ENCODE results near the gene TP73. TPM values are rescaled to one million over a fixed set of nuclear protein-coding genes. Genes with fewer than 3 reads are reported as not detected.

Gene TP73
- polyA plus RNA-seq, 1 donor from 2014 or later: 0.88 TPM

DNA sequence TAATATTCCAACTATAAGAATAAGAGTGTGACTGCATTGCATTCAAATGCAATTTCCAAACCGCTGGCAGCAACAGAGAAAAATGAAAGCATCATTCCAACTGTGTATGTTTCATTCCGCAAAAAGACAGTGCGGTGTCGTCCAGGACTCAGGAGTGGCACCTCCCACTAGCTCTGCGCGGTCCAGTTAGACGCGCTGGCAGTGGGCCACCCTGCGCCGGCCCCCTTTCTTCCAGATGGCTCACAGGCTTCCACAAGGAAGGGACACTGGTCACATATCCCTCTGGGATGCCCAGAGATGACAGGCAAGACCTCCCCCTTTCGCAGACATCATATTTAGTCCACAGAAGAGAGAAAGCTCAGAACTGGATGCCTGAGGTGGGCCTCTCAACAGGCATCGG lies 14.3 kb upstream of the TP73 start:
- Mint-ChIP-seq H3K27me3 (no peaks in the 10 kb centered on the region), H3K36me3 (peaks cover 11% of the 10 kb centered on the region), H3K4me3 (no peak overlapping the region), H3K9me3 (no peaks in the 10 kb centered on the region), H3K4me1 (peaks cover 0 to 3% (median 0%) of the 10 kb centered on the region in 3 donors), H3K27ac (peak overlapping the region in 1 of 3 donors; percentile 59)

GRCh38 chr1:3638676-3639075 lies 13.6 kb upstream of the TP73 start:
- Mint-ChIP-seq H3K4me1 (peaks cover 0 to 3% (median 0%) of the 10 kb centered on the region in 3 donors), H3K27me3 (no peaks in the 10 kb centered on the region), H3K4me3 (no peak overlapping the region), H3K9me3 (no peaks in the 10 kb centered on the region), H3K36me3 (peaks cover 11% of the 10 kb centered on the region), H3K27ac (no peak overlapping the region)

GRCh38 chr1:3639397-3639911 lies 12.9 kb upstream of the TP73 start:
- Mint-ChIP-seq H3K4me3 (no peak overlapping the region), H3K9me3 (no peaks in the 10 kb centered on the region), H3K4me1 (peaks cover 0 to 3% (median 0%) of the 10 kb centered on the region in 3 donors), H3K36me3 (peaks cover 11% of the 10 kb centered on the region), H3K27me3 (no peaks in the 10 kb centered on the region), H3K27ac (no peak overlapping the region)

DNA sequence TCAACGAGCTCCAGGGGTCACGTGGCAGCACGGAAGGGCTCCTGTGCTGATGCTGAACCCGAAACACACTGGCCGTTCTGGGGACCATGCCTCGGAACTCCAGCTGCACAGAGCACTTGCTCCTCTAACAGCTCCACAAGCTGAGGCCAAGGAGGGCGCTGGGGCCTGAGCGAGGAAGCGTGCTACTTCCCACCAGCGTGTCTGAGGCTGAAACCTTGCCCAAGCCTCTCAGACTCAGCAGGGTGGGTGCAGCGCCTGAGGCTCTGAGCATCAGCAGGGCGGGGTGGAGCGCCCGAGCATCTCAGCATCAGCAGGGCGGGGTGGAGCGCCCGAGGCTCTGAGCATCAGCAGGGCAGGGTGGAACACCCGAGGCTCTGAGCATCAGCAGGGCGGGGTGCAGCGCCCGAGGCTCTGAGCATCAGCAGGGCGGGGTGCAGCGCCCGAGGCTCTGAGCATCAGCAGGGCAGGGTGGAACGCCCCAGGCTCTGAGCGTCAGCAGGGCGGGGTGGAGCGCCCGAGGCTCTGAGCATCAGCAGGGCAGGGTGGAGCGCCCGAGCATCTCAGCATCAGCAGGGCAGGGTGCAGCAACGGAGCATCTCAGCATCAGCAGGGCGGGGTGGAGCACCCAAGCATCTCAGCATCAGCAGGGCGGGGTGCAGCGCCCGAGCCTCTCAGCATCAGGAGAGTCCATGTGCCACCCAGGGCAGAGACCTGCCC lies 12.0 kb upstream of the TP73 start:
- Mint-ChIP-seq H3K4me1 (peaks cover 0 to 4% (median 0%) of the 10 kb centered on the region in 3 donors), H3K27ac (no peak overlapping the region), H3K36me3 (peaks cover 9% of the 10 kb centered on the region), H3K27me3 (no peaks in the 10 kb centered on the region), H3K9me3 (no peaks in the 10 kb centered on the region), H3K4me3 (no peak overlapping the region)

DNA sequence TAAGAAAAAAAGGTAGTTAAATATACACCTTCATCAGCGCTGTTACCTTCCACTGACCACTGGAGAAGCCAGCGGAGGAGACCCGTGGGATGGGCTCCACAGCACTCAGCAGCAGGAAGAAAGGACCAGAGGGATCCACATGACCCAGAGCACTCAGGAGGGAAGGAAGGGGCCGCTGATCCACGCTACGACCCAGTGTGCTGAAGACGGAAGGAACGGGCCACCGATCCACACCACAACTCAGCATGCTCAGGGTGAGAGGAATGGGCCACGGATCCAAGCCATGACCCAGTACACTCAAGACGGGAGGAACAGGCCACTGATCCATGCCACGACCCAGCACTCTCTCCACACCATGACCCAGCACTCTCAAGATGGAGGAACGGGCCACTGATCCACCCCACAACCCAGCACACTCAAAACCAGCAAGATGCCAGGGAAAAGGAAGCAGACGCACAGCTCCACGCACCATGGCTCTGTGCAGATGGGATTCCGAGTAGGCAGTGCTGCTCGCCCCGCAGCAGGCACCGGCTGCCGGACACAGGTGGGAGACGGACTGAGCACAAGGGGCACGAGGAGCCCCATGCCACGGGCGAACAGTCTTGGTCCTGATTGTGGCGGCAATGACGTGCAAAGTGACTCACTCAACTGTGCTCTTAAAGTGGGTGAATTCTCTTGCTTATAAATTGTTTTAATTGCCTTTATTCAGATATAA lies 11.1 kb upstream of the TP73 start:
- Mint-ChIP-seq H3K27me3 (no peaks in the 10 kb centered on the region), H3K36me3 (peaks cover 11% of the 10 kb centered on the region), H3K4me1 (peaks cover 0 to 5% (median 0%) of the 10 kb centered on the region in 3 donors), H3K9me3 (no peaks in the 10 kb centered on the region), H3K4me3 (no peak overlapping the region), H3K27ac (no peak overlapping the region)

- H3K36me3 Mint-ChIP-seq: peaks cover 8% of the 10 kb centered on the region
- H3K4me1 Mint-ChIP-seq: peaks cover 0 to 5% (median 0%) of the 10 kb centered on the region in 3 donors
- H3K27ac Mint-ChIP-seq: no peak overlapping the region
- H3K4me3 Mint-ChIP-seq: peak overlapping the region in 1 of 4 donors; percentile 13
- no peaks in the 10 kb centered on the region for H3K27me3 Mint-ChIP-seq
- H3K9me3 Mint-ChIP-seq: no peaks in the 10 kb centered on the region
Observed at GRCh38 chr1:3641816-3642215, 10.5 kb upstream of the TP73 start.

GRCh38 chr1:3642919-3643675 lies 9.2 kb upstream of the TP73 start:
- H3K36me3 Mint-ChIP-seq: peaks cover 7% of the 10 kb centered on the region
- H3K4me3 Mint-ChIP-seq: no peak overlapping the region
- H3K4me1 Mint-ChIP-seq: peaks cover 3 to 5% (median 5%) of the 10 kb centered on the region in 3 donors
- H3K27me3 Mint-ChIP-seq: no peaks in the 10 kb centered on the region
- H3K27ac Mint-ChIP-seq: no peak overlapping the region
- H3K9me3 Mint-ChIP-seq: no peaks in the 10 kb centered on the region

DNA sequence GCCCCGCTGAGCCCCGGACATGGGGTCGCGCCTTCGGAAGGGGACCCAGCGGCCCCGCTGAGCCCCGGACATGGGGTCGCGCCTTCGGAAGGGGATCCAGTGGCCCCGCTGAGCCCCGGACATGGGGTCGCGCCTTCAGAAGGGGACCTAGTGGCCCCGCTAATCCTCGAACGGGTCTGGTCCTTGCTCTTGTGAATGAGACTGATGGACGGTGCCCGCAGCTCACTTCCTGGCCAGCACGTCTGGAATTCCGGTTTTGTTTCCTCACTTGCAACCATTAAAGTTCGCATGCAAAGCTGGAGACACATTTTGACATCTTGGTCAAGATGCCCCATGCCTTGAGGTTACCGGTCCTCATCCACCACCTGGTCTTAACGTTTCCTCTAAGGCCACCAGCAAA lies 8.0 kb upstream of the TP73 start:
- Mint-ChIP-seq H3K36me3 (peaks cover 6% of the 10 kb centered on the region), H3K4me1 (peaks cover 12 to 17% (median 15%) of the 10 kb centered on the region in 3 donors), H3K9me3 (no peaks in the 10 kb centered on the region), H3K27ac (no peak overlapping the region), H3K4me3 (no peak overlapping the region), H3K27me3 (no peaks in the 10 kb centered on the region)

- Mint-ChIP-seq H3K27me3 (peaks cover 2% of the 10 kb centered on the region), H3K4me1 (peaks cover 13 to 22% (median 17%) of the 10 kb centered on the region in 3 donors), H3K4me3 (no peak overlapping the region), H3K36me3 (peaks cover 6% of the 10 kb centered on the region), H3K9me3 (no peaks in the 10 kb centered on the region), H3K27ac (no peak overlapping the region)
Observed at GRCh38 chr1:3645247-3645646, 7.1 kb upstream of the TP73 start.

DNA sequence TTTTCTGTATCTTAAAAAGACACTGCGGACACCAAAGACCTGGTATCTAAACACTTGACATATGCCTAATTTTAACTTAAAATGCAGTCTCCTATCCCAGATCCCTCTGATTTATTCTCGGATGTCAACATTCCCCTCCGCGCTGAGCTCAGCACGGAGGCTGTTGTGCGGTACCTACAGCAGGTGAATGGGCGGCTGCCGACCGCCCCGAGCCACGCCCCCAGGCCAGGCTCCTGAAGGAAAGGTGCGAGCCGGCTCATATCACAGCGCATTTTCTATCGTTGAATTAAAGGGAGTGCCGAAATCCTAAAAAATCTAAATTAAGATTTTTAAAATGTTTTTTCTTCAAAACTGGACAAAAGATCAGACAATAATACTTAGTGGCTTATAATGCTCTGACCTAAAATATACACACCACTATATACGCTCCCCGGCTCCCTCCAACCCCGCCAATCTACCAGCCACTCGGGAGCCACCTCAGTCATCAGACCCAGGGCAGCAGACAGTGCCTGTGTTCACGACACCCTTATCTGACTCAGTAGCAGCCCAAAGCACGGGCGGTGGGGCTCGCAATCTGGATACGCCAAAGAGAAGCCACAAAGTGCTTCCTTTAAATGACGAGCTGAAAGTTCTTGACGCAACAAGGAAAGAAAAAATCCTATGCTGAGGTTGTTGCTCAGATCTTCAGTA lies 6.5 kb upstream of the TP73 start:
- no peaks in the 10 kb centered on the region for H3K9me3 Mint-ChIP-seq
- no peak overlapping the region for H3K27ac Mint-ChIP-seq
- H3K36me3 Mint-ChIP-seq: peaks cover 6% of the 10 kb centered on the region
- H3K4me3 Mint-ChIP-seq: no peak overlapping the region
- peaks cover 15 to 26% (median 18%) of the 10 kb centered on the region in 3 donors for H3K4me1 Mint-ChIP-seq
- peaks cover 4% of the 10 kb centered on the region for H3K27me3 Mint-ChIP-seq

DNA sequence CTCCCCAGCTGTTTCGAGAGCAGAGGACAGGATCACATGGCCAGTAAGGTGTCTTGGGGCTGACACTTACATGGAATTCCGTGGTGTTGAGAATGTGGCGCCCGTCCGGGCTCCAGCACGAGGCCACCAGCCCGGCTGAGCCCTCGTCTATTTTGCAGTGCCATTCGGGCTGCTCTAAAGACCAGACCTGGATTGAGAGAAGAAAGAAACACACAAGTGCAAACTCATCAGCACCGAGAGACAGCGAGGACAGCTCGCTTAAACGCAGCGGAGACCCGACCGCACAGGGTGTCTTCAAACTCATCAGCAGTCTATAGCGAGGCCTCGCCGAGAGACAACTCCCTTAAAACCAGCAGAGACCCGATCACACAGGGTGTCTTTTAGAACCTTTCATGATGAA lies 5.7 kb upstream of the TP73 start:
- no peak overlapping the region for H3K27ac Mint-ChIP-seq
- no peaks in the 10 kb centered on the region for H3K9me3 Mint-ChIP-seq
- H3K27me3 Mint-ChIP-seq: peaks cover 11% of the 10 kb centered on the region
- H3K4me3 Mint-ChIP-seq: no peak overlapping the region
- peaks cover 15 to 29% (median 23%) of the 10 kb centered on the region in 3 donors for H3K4me1 Mint-ChIP-seq
- H3K36me3 Mint-ChIP-seq: peaks cover 6% of the 10 kb centered on the region

- no peaks in the 10 kb centered on the region for H3K9me3 Mint-ChIP-seq
- peaks cover 18 to 36% (median 27%) of the 10 kb centered on the region in 3 donors for H3K4me1 Mint-ChIP-seq
- peaks cover 3% of the 10 kb centered on the region for H3K36me3 Mint-ChIP-seq
- H3K27me3 Mint-ChIP-seq: peaks cover 26% of the 10 kb centered on the region
- peak within 1 kb of the TSS; percentile 63 to 90 (median 89) for H3K27ac Mint-ChIP-seq
- H3K4me3 Mint-ChIP-seq: peak within 1 kb of the TSS; percentile 84 to 98 (median 90)
Observed at GRCh38 chr1:3649342-3650247, 2.7 kb upstream of the TP73 start, which contains the start of gene WRAP73. Gene WRAP73 (minus strand): TSS chr1:3650103. CDS start chr1:3649999, 104 bp downstream.

DNA sequence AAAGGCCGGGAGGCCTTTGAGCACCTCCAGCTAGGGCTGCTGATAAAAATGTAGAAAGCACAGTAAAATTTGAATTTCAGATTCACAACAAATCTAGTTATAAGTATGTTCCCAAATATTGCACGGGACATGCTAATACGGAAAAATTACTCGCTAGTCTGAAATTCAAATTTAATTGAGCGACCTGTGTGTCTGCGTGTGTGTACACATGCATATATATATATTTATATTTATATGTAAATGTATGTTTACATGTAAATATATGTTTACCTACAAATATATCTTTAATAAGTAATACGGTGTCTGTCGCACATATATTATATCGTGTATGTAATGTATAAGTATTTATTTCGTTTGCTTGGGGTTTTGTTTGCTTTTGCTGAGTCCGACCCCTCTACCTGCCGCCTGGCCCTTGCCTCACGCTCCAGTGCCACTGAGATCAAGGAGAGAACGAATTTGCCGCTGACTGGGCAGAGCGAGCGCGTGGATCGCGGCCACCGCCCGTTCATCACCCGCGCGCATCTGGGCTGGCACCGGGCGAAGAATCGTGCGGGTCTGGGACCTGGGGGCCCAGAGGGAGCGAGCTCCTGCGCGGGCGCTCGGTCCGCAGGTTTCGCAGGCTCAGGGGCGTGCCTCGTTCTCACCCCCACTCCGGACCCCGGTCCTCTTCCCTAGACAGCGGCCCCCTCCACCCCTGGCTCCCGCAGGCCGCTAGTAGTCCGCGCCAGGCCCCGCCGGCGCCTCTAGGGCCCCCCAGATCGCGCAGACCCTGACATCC lies 1.9 kb upstream of the TP73 start:
- peak overlapping the region; percentile 63 to 90 (median 89) for H3K27ac Mint-ChIP-seq
- peaks cover 31% of the 10 kb centered on the region for H3K27me3 Mint-ChIP-seq
- no peaks in the 10 kb centered on the region for H3K9me3 Mint-ChIP-seq
- peak overlapping the region; percentile 84 to 98 (median 90) for H3K4me3 Mint-ChIP-seq
- peaks cover 3% of the 10 kb centered on the region for H3K36me3 Mint-ChIP-seq
- peaks cover 17 to 43% (median 28%) of the 10 kb centered on the region in 3 donors for H3K4me1 Mint-ChIP-seq
